GM19023 (cell line): ENCODE measurements around the gene EBPL.
"Not testable (repeated sequence)": the region's sequence is repeated elsewhere in the genome, so short reads cannot be mapped to it uniquely, and the experiment has no call there.

Experiments
- ATAC-seq: cut with Tn5 transposase; IDR thresholded peaks from one replicate; pipeline ENCODE4 v1.9.1; 2021; ENCODE audit warnings: mild to moderate bottlenecking, moderate library complexity; ENCODE audit not compliant: unreplicated experiment

EBPL gene

DNA sequence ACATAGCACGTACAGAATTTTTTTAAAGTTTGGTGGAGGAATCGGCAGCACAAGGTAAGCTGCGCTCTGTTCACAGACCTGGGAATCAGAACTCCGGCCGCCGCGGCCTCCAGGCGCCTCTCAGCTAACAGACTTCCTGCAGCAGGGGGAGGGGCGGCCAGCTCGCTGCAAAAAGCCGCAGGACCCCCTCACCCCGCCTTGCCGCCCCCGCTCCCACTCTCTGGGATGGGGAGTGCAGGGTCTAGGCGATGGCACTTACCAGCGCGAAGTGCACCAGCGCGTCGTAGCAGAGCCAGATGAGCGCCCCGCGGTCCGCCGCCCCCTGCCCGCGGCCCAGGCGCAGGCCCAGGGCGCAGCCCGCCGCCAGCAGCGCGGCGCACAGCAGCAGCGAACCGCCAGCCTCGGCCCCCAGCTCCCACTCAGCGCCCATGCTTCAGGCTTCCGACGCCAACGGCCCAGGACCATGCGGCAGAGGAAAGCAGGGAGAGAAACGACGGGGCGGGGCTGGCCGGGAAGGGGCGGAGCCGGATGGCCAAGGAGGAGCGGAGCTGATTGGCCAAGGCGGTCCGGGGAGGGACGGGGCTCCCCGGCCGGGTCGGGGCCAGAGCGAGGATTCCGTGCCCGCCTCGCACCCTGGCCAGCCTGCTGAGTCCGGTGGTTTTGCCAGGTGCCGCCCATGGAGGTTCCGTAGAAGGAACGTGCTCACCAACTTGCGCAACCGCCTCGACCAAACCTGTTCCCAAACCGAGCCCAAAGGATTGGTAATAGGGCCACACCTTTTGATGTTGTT lies at the start of gene EBPL:
Gene EBPL (minus strand): TSS at position 492 of the 790 bp plus-strand sequence. CDS start 62 bp downstream, at position 430.
- peak; percentile 99 for ATAC-seq

DNA sequence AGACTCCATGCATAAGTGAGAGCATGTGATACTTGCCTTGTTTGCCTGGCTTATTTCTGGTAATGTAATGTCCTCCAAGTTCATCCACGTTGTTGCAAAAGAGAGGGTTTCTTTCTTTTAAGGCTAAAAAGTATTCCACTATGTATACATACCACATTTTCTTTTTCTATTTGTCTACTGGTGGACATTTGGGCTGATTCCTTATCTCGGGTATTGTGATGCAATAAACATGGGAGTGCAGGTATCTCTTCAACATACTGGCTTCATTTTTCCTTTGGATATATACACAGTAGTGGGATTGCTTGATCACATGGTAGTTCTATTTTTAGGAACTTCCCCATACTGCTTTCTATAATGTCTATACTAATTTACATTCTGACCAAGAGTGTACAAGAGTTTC lies 49.6 kb upstream of the EBPL start:
- ATAC-seq: no peak

- no peak for ATAC-seq
These were observed 48.4 kb upstream of the EBPL start for GRCh38 chr13:49739498-49740187.

DNA sequence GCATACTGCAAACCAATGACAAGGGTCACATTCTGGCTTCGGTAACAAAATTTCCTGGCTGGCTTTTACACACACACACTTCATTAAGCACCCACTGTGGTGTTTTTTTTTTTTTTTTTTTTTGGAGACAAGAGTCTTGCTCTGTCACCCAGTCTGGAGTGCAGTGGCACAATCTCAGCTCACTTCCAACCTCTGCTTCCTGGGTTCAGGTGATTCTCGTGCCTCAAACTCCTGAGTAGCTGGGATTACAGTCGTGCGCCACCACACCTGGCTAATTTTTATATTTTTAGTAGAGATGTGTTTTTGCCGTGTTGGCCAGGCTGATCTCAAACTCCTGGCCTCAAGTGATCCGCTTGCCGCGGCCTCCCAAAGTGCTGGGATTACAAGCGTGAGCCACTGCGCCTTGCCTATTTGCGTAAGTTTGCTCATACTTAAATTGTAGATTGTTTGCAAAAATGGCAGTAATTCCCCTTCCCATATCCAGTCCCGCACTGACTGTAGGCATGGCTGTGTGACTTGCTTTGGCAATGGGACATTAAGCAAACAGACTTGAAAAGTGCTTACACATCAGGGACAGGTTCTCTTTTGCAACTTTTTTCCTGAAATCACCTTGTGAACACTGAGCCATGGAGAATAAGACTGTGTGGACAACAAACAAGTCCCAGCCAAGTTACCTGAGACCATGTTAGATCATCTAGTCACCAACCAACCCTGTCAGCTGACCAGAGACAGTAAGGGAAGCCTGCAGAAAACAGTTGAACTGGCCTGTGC lies 42.1 kb upstream of the EBPL start:
- no peak for ATAC-seq

GRCh38 chr13:49731766-49732165 lies 40.5 kb upstream of the EBPL start:
- no peak for ATAC-seq

DNA sequence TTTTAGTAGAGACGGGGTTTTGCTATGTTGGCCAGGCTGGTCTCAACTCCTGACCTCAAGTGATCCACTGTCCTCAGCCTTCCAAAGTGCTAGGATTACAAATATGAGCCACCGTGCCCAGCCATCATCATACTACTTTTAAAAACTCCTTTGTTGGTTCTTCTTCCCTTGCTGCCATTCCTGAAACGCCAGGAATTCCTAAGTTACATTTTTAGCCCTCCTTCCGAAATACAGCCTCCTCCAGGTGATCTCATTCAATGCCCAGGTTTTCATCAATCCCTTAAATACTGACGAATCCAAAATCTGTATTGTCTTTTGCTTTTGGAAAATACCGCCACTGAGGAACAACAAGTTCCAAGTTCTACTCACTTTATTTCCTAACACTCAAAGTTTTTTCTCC lies 25.3 kb upstream of the EBPL start:
- ATAC-seq: no peak

DNA sequence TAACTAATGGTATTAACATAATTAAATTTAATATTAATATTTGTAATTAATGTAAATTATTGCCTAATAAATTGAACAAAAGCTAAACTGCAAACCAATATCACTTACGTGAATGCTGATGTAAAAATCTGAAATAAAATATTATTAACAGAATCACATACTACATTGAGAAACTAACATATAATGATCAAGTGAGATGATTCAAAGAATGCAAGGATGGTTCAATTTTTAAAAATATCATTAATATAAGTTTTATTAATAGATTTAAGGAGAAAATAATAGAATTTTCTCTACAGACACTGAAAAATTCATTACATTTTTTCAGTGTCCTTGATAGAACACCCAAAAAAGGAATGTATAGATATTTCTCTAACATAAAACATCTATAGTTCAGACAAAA lies 23.5 kb upstream of the EBPL start:
- no peak for ATAC-seq

DNA sequence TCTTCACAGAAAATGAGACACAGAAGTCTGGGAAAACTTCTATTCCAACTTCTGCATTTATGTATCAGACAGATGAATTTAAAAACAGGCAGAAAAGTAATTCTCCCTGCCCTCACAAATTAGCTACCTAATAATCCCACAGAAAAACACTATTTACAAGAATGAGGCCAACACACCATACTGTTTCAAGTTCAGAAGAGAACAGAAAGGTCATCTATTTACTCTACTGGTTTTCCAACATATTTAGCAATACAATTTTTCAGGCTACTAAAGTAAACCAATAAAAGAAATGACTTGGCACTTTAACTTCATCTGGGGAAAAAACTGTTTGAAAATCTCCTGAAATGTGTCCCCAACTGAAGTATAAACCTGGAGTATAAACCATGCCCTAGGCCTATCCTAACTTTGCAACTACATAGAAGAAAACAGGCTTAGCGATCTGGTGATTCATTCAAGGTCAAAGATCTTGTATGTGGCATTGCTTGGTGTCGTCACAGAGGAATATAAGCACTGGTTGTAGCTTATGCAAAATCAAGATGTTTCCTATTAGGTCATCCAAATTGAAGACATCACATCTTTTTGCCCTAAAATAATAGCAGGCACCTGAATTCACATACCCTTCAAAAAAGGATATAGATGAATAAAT lies 20.1 kb upstream of the EBPL start:
- no peak for ATAC-seq

DNA sequence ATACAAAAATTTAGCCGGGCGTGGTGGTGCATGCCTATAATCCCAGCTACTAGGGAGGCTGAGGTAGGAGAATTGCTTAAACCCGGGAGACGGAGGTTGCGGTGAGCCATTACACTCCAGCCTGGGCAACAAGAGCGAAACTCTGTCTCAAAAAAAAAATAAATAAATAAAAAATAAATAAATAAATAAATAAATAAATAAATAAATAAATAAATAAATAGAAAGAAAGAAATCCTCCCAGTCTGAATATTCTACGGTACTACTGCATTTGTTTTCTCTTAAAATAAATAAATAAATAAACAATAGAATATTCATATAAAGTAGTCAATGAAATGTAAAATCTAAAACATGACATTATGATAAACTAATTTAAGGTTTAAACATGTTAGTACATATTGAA lies 13.0 kb upstream of the EBPL start:
- ATAC-seq: not testable (repeated sequence)

GRCh38 chr13:49701491-49701890 lies 10.2 kb upstream of the EBPL start:
- no peak for ATAC-seq

- ATAC-seq: no peak
These were observed 6.2 kb upstream of the EBPL start for GRCh38 chr13:49697468-49697867.

DNA sequence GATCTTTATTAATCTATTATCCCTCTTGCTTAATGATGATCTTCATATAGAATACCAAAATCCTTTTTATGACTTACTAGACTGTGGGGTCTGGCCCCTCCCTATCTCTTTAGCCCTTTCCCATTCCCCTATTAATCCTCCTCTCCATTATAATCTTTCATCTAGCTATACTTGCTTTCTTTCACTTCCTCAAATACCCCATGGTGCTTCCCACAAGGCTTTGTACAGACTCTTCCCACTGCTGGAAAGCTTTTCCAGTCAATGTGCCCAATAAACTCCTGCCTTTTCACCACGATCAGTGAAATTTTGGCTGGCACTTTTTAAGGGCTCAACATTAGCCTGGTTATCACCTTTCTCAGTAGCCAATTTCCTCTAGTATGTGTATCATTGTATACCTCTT lies 3.2 kb upstream of the EBPL start:
- no peak for ATAC-seq

DNA sequence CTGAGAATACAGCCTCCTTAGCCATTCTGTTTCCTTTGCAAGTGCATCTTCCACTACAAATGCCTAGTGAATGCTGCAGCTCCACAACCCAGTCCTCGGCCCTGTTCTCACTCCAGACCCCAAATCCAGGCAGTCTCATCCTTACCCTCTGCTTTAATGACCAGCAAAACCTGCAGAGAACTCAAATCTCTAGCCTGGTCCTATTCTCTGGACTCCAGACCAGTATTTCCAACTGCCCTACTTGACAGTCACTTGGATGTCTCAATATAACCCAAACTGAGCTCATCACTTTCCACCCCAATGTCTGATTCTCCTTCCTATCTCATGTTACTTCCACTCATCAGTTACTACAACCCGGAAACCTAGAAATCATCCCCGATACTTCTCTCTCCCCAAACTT lies 2.6 kb upstream of the EBPL start:
- ATAC-seq: no peak

DNA sequence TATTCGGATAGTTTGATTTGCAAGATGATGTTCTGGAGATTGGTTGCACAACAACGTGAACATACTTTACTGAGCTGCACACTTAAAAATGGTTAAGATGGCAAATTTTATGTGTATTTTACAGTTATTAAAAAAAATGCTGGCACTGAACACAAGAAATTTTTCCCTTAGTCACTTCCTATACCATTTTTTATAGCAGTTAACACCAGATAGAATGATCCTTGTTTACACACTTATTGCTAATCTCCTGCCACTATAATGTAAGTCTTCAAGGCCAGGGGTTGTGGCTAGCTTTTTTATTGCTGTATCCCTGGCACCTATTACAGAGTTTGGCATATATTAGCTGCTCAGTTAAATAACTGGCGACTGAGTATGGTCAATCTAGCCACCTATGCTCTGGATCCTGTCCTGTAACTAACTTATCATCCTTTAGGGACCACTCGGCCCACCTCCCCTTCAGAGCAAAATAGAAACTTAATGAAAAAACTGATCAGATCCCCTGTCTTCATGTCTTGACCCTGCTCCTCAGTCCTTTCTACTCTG lies 2.0 kb upstream of the EBPL start:
- no peak for ATAC-seq

DNA sequence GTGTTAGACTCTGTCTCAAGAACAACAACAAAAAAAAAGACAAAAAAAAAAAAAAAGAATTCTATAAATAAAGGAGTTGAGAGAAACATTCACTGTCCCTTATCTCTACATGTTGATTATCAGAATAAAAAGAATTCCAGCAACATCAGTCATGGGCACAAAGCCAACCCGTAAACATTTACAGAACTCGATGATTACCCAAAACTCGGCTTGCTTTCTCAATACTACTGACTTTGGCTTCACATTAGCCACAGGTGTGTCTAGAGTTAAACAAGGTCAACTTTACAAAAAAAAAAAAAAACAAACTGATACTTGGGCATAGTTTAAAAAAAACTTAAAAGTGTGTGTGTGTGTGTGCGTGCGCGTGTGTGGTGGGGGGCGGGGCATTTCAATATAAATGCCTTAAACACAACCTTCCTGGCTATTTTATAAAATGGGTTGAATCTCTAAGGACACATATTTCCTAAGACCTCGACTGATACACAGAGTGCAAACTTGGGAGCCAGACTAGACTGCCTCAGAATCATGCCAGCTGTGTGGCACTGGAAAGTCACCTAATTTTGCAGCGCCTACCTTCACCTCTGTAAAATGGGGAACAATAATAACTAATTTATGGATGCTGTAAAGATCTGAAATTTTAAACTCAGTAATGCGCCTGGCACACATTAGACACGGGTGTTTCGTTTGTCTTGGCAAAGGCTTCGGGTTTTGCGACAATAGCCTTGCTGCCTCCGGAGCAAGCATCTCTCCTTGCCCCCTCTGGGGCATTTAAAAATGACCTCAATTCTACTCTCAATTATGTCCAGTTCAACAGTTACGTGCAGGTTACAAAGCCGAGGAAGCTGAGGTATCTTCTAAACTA lies 922 bp downstream of the EBPL start:
- peak; percentile 31 for ATAC-seq

- peak; percentile 55 for ATAC-seq
These were observed 7.8 kb downstream of the EBPL start for GRCh38 chr13:49683489-49683888.

GRCh38 chr13:49681842-49682435 lies 9.3 kb downstream of the EBPL start:
- ATAC-seq: no peak

GRCh38 chr13:49679246-49679645 lies 12.0 kb downstream of the EBPL start:
- ATAC-seq: no peak

DNA sequence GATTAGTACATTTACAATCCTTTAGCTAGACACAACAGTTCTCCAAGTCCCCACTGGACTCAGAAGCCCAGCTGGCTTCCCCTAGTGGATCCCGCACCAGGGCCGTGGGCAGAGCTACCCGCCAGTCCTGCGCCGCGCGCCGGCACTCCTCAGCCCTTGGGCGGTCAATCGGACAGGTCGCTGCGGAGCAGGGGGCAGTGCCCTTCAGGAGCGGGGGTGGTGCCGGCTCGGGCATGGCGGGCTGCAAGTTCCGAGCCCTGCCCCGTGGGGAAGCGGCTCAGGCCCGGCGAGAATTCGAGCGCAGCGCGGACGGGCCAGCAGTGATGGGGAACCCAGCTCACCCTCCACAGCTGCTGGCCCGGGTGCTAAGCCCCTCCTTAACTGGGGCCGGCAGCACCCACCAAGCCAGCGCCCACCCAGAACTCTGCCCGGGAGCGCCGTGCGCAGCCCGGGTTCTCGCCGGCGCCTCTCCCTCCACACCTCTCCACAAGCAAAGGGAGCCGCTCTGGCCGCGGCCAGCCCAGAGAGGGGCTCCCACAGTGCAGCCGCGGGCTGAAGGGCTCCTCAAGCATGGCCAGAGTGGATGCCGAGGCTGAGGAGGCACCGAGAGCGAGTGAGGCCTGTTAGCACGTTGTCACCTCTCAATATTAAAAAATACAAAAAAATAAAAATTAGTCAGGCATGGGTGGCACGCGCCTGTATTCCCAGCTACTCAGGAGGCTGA lies 12.9 kb downstream of the EBPL start:
- no peak for ATAC-seq
